GM18511 (cell line): ENCODE results near the gene MAPK4.
"Not testable (repeated sequence)": the region's sequence is repeated elsewhere in the genome, so short reads cannot be mapped to it uniquely, and the experiment has no call there.

ENCODE experiments used
- ATAC-seq: cut with Tn5 transposase; IDR thresholded peaks from one replicate; pipeline ENCODE4 v1.9.1; 2021; ENCODE audit warnings: mild to moderate bottlenecking, moderate library complexity; ENCODE audit not compliant: unreplicated experiment

The MAPK4 gene

DNA sequence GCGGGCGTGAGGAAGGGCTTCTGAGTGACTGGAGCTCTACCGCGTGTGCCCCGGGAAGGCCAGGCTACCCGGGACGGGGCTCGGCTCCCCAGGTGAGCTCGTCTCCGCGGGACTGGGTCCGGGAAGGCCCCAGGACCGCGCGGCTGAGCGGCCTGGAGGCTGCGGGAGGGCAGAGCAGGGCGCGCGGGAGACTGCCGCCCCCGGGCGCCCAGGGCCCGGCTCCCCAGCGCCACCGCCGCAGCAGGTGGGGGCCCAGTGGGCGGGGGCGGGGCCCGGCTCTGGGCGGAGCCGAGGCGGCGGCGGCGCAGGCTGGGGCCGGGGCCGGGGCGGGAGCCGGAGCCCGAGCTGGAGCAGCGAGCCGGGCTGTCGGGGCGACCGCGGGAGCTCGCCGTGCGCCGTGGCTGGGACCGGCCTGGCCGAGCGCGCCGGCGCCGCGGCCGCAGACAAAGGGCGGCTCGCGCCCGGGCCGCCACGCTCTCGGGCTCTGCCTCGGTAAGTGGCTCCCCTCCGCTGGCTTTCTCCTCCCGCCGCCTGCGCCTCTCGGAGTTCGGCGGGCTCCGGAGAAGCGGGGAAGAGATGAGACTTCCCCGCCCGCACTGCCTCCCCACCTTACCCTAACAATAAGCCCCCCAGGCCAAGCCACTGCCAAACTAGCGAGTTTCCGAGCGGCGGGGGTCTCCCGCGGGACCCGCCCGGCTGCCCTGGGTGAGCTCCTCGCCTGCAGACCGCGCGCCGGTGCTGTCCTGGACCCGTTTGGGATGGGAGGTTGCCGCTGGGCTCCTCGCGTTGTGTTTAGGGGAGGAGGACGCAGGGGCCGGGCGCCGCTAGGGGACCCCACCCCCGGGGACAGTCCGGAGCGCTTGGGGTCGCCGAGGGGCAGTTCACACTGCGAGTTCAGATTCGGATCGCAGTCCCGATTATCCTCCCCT, at the start of gene MAPK4:
Gene MAPK4, plus strand, starts transcription at position 336 of the 929 bp plus-strand sequence. CDS start 103,872 bp downstream, outside the sequence.
- peak; percentile 67 for ATAC-seq

DNA sequence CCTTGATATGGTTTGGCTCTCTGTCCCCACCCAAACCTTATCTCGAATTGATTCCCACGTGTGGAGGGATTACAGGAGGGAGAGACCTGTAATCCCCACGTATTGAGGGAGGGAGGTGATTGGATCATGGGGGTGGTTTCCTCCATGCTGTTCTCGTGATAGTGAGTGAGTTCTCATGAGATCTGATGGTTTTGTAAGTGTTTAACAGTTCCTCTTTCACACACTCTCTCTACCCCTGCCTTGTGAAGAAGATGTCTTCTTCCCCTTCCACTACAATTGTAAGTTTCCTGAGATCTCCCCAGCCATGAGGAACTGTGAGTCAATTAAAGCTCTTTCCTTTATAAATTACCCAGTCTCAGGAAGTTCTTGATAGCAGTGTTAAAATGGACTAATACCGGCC, 42.6 kb upstream of the MAPK4 start:
- not testable (repeated sequence) for ATAC-seq

DNA sequence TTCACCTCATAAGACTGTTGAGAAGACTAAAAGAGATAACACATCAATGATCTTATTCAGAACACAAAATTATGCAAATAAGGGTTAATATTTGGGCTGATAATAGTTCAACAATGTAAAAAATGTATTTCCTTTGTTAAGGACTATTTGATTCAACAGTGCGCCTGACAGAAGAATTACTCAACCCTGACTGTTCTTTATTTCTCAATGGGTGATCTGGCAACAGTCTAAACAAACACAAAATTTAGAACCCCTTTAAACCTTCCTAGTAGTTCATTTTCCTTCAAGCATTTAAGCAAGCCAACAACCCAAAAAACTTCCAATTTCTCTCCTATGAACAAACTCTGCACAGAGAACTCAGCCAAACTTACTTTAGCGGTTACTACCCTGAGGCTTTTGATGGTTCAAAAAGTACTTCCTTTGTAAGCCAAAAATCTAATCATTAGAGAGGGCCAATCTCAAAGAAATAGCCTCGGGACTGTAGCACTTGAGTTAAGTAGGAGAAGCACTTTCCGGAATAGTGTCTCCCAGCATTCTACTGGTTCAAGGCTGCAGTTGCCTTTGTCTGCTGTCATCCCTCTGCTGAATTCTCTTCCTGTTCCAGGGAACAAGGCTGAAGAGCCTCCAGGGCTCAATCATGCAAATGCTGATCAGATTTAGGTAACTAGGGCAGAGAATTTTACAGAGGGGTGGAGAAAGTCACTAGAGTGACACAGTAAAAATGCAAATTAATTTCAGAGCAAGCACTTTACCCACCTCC, 40.9 kb upstream of the MAPK4 start:
- ATAC-seq, result no peak

DNA sequence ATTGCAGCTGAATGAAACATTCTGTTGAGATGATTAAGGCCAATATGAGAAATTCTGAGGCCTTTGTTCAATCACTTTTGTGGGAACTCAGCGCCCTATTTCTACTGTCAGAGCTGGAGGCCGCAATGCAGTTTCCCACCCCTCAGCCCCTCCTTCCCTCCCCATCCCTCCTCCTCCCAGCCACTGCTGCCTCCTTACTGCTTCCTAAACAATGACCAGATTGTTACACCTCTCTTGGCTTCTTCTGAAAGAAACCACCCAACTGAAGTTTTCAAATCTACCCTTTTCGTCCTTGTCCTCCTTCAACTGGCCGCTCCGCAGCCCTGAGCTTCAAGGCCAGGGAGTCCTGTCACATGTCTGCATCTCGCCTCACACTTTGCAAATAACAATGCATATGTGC, 36.7 kb upstream of the MAPK4 start:
- no peak for ATAC-seq

DNA sequence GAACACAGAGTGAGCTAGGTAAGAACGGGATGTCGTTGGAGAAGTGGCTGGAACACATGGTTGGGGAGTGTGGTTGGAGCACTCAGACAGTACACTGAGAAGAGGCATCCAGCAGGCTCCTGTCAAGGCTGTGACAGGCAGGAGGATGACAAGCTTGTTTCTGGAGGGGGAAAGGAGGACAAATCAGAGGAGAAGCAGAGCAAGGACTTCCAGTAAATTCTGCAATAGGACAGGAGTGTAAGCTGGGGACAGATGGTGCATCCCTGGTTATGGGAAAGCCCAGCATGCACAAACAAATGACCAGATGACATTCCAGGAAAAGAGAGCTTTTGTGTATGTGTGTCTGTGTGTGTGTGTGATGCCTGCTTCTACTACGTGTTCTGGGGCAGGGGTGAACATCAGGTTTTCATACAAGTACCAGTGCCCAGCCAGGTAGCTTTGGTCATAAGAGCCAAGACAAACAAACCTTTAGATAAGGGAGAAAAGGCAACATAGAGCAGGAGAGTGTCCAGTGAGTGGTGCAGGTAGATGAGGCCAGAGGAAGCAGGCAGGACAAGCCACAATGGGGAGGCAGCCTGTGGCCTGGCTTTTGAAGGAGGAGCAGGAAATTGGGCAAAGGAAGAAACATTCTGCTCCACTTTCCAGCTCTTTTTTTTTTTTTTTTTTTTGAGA, 32.1 kb upstream of the MAPK4 start:
- ATAC-seq, result no peak

DNA sequence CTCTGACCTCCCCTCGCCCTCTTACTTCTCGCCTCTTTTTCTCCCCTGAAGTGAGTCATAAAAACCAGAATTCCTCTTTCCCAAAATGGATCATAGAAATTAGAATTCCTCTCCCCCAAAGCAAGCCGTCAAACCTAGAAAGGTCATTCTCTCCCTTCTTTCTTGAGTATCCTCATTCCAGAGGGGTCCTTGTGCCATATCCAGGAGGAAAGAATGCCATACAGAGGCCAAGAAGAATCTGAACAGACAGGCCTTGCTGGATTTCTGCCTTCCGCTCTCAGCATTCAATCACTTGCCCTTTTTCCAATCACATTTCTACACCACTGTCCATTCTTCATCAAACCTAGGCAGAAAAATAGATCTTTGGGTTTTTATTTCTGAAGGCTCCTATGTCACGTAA, 31.1 kb upstream of the MAPK4 start:
- no peak for ATAC-seq

DNA sequence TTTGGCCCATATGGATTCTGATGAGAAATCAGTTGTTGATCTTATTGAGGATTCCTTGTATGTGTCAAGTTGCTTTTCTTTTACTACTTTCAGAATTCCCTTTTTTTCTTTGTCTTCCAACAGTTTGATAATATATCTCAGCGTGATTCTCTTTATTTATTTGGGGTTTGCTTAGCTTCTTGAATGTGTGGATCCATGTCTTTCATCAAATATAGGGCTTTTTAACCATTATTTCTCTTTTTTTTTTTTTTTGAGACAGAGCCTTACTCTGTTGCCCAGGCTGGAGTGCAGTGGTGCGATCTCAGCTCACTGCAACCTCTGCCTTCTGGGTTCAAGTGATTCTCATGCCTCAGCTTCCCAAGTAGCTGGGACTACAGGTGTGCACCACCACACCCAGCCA, 26.1 kb upstream of the MAPK4 start:
- not testable (repeated sequence) for ATAC-seq

DNA sequence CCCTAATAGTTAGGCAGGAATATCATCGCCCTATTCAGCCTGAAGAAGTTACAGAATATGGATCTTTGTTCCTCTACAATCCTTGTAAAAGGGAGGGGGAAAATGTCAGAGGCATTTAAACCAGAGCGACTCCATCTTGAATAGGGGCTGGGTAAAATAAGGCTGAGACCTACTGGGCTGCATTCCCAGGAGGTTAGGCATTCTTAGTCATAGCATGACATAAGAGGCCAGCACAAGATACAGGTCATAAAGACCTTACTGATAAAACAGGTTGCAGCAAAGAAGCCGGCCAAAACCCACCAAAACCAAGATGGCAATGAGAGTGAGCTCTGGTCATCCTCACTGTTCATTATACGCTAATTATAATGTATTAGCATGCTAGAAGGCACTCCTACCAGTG, 15.4 kb upstream of the MAPK4 start:
- not testable (repeated sequence) for ATAC-seq

DNA sequence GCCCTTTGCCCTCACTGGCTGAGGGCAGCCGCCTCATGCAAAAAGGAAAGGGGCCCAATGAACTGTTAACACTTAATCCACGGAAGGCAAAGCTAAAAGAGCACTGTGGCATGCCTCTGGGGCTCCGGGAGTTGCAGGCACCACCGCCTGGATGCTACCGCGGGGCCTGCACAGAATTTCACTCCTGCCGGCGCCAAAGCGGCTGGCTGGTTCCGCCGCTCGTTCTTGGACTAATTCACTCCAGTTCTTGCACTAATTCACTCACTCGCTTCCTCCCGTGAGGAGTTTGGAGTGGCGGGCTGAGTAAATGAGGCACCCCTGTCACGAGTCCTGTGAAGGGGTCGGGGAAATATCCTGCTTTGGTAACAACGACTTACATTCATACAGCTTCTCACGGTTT, 14.0 kb upstream of the MAPK4 start:
- no peak for ATAC-seq

DNA sequence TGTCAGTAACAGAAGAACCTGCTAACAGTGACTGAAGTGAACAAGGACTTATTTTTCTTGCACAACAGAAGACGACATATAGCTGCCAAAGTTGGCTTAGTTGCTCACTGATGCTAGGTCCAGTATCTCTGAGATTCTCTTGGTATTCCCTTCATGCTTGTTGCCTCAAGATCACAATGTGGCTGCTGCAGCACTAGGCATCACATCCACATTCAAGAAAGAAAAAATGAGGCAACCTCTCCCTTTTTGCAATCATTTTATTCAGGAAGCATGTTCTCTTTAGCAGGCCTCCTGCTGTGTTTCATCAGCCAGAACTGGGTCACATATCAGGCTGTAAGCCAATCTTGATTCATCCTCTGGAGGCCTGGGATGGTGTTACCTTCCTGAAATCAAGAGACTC, 11.7 kb upstream of the MAPK4 start:
- no peak for ATAC-seq

DNA sequence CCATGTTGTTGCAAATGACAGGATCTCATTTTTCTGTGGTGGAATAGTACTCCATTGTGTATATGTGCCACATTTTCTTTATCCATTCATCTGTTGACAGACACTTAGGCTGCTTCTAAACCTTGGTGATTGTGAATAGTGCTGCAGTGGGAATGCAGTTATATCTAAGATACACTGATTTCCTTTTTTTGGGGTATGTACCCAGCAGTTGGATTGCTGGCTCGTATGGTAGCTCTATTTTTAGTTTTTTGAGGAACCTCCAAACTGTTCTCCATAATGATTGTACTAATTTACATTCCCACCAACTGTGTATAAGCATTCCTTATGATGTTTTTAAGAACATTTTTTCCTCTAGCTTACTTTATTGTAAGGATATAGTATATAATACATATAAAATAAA, 8.2 kb upstream of the MAPK4 start:
- not testable (repeated sequence) for ATAC-seq

DNA sequence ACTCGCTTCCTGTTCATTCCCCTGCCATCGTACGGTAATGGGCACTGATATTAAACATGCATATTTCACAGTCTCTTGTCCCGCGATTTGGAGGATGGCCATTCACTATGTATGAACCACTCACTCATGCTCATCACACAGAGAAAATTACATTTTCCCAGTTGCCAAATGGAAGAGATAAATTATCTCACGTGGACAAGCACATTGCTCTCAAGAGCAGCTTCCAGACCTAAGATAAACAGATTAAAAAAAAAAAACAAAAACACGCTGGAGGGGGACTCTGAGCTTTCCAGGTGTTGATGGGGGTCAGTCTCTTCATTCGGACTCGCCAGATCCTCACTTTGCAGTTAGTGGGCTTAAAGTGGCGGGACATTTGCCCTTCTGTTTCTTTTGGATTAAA, 1.7 kb upstream of the MAPK4 start:
- no peak for ATAC-seq

DNA sequence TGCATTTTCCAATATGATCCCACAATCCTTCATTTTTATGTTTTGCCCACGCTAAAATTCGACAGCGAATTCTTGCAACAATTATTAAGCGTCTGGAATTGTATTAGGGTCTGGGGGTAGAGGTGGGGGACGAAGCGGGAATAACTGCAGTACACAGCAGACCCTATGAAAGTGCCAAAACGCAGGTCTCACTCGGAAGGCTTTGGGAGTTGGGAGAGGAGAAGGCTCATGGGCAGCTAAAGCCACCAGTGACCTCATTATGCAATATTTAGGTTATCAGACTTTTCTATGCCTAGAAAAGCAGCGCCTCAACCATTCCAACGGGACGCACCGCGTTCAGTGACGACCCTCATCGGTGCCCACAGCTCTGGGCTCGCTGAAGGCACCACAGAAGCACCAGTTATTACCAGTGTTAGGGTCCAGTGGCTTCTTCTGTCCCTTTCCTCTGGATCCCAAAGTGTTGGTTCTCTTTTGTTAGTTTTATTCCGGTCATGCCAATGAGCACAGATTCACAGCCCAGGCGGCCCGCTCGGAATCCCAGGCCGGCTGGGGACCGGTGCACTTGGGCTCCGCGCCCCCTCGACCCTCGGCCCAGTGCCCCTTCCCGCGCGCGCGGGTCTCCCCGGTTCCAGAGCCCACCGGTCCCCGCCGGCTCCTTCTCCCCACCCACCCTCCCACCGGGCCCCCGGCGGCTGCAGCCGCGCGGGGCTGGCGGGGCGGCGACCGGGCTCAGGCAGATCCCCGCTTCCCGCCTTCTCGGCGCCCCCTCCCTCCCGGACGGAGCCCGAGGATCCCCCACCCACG, 737 bp upstream of the MAPK4 start:
- ATAC-seq, result no peak

DNA sequence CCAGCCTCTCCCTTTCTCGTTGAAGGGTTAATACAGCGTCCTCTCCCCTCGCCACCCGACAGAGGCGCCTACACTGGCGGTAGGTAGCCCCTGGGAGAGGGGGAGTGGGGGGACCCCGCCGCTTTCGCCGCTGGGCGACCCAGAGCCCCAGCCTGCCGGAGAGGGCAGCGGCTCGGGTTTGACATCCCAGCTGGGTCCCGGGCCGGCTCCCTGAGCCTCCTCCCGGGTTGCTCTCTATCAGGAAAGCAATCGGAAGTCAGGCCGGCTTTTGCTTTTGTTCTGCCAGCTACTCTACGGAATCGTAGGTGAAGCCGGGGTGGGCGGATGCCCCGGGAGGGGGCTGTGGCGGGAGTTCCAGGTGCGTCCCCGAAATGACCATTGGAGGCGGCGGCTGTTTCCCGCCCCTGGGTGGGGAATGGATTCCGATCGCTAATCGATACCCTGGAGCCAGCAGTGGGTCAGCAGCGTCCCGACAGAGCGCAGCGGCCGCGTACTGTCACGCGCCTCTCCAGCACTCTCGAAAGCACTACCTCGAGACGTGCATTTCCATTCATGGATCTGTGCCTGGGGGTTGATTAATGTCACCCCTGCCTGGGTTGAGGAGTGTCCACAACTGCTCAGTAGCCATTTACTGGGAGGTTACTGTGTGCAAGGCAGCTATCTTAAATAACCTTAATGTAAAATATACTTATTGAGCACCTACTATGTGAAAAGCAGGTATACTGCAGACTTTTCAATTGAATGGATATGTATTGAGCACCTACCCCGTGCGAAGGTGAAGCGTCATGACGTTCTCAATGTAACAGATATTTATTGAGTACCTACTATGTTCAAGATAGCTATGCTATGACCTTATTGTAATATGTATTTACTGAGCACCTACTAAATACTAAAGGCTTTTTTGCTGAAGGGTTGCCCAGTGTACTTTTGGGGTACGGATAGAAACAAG, 1.1 kb downstream of the MAPK4 start:
- ATAC-seq, result no peak

DNA sequence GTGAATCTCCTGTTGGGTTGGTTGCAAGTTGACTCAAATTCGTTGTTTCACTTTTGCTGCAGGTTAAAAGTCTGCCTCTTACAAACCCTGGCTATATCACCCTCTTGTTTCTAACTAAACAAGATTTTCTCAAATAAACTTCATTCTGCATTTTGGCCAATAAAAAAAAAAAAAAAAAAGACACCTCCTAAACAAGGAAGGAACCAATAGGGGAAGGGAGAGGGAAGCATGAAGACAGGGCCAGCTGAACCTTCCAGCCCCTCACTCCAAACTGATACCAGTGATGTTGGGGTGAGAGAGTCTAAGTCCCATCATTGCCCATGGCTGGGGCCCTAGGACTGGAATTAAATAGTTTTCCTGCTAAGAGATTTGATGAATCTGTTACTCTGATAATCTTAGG, 2.4 kb downstream of the MAPK4 start:
- not testable (repeated sequence) for ATAC-seq

DNA sequence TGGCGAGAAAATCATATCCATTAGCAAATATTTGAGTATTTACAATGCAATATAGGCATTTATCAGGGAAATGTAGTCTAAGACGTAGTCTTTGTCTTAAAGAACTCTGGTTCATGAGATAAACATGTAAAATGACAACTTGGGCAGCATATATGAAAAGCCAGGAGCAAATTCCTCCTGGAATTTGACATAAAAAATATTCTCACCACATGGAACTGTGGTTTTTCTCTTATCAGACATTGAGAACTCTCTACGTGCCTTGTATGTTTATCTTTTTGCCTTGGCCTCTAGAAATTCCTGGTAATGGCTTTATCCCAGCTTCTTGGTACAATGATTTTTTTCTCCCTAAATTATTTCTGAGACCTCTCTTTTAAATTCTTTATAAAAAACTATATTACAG, 2.8 kb downstream of the MAPK4 start:
- no peak for ATAC-seq

DNA sequence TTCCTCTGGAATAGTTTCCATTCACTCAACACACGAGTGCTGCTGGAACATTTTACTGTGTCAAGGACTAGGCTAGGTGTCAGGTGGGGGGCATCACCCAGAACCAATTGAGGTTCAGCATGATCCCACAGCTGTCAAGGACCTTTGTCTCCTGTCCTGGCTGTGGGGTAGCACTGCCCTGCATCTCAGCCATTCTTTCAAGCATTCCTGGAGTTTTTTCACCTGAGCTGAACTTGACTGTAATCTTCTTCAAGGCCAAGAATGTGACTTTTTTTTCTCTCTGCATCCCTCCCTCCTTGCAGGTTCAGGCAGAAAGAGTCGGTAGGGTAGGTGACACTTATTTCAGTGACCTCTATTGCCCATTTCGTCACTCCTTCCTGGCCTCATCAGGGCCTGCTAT, 3.5 kb downstream of the MAPK4 start:
- no peak for ATAC-seq

DNA sequence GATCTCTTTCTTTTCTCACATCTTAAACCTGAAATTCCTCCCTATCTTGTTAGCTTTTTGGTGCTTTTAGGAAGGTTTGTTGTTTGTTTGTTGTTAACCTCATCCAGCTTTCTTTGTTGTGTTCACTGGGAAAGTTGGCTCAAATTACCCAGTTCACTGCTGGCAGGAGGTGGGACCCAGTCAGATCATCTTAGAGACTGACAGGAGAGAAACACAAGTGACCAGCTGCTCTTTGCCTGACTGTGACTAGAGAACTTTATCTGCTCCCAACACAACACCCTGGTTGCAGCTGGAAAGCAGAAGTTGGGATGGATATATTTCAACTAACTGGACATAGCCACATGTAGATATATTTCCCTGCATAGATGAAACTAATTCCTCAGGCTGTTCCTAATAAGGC, 10.0 kb downstream of the MAPK4 start:
- no peak for ATAC-seq

DNA sequence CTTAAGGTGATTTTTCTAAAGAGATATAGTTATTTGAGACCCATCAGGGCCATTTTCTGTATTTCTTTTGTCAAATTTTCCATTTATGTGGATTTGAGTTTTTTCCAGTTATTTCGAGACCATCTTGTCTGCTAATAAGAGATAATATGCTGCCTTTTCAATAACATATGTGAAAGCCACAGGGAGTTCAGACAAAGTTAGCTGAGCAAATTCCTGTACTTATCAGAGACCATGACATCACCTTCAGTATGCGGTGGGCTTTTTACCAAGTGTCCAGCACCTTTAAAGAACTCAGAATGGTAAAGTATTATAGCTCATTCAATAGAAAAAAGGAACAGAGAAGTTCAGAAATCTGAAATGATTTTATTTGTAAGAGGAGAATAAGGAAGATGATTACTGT, 11.7 kb downstream of the MAPK4 start:
- no peak for ATAC-seq

DNA sequence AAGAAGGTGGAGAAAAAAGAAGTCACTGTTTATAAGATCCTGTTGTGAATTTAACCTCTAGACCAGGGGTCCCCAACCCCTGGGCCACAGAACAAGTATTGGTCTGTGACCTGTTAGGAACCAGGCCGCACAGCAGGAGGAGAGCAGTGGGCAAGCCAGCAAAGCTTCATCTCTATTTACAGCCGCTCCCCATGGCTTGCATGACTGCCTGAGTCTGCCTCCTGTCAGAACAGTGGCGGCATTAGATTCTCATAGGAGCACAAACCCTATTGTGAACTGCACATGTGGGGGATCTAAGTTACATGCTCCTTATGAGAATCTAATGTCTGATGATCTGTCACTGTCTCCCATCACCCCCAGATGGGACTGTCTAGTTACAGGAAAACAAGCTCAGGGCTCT, 13.3 kb downstream of the MAPK4 start:
- not testable (repeated sequence) for ATAC-seq
